RWPE2 (cell line): ENCODE results near the gene FLYWCH2.

ENCODE experiments used
- ATAC-seq: fragments of 200-7000 bp; cut with Tn5 transposase; 3 replicates; pipeline ENCODE4 v1.9.1; 2021; ENCODE audit warnings: low read depth
- DNase-seq: peaks from one replicate; pipeline ENCODE4 v3.0.0-alpha.2; 2020; ENCODE audit warnings: low spot score
- H3K27ac ChIP-seq: fragments of 450-650 bp; 2 replicates; pipeline ENCODE4 v1.5.1; 2017; ENCODE audit warnings: mild to moderate bottlenecking; ENCODE audit not compliant: poor library complexity, severe bottlenecking
- H3K27me3 ChIP-seq: fragments of 250-450 bp; sonication (Bioruptor Pico); 2 replicates; pipeline ENCODE4 v1.5.1; 2021; ENCODE audit warnings: mild to moderate bottlenecking, moderate library complexity; ENCODE audit not compliant: insufficient read depth, poor library complexity, severe bottlenecking
- H3K36me3 ChIP-seq: fragments of 250-450 bp; sonication (Bioruptor Pico); 2 replicates; pipeline ENCODE4 v1.5.1; 2020; ENCODE audit warnings: low read depth, mild to moderate bottlenecking, moderate library complexity
- H3K4me1 ChIP-seq: fragments of 250-450 bp; sonication (Bioruptor Pico); 2 replicates; pipeline ENCODE4 v1.5.1; 2021; ENCODE audit warnings: mild to moderate bottlenecking, moderate library complexity; ENCODE audit not compliant: insufficient read depth, poor library complexity, severe bottlenecking
- H3K4me3 ChIP-seq: fragments of 250-450 bp; sonication (Bioruptor Pico); 2 replicates; pipeline ENCODE4 v1.5.1; 2021; ENCODE audit warnings: mild to moderate bottlenecking, moderate library complexity; ENCODE audit not compliant: severe bottlenecking
- H3K9me3 ChIP-seq: fragments of 250-450 bp; sonication (Bioruptor Pico); 2 replicates; pipeline ENCODE4 v1.5.1; 2021; ENCODE audit warnings: mild to moderate bottlenecking, moderate library complexity; ENCODE audit not compliant: severe bottlenecking
- CTCF ChIP-seq: fragments of 450-650 bp; IDR thresholded peaks from one replicate; pipeline ENCODE4 v1.5.1; 2017; ENCODE audit warnings: mild to moderate bottlenecking, moderate library complexity; ENCODE audit not compliant: poor library complexity, severe bottlenecking

Gene FLYWCH2

GRCh38 chr16:2882650-2883457 is at the start of gene FLYWCH2:
Gene FLYWCH2, plus strand, starts transcription at chr16:2883215. Its CDS starts 13,235 bp downstream, at chr16:2896450.
- peak within 1 kb of the TSS; percentile 69 for H3K4me3 ChIP-seq

GRCh38 chr16:2833776-2834175 is 49.2 kb upstream of the FLYWCH2 start:
- Histone ChIP-seq H3K4me1 (peaks cover 26% of the 10 kb centered on the region), H3K27ac (no peak overlapping the region), H3K27me3 (no peaks in the 10 kb centered on the region), H3K4me3 (no peak overlapping the region), H3K9me3 (no peaks in the 10 kb centered on the region), H3K36me3 (no peaks in the 10 kb centered on the region)
- no peak for DNase-seq
- TF ChIP-seq CTCF: no peak
- no peak for ATAC-seq

More at GRCh38 chr16:2882650-2883457, at the start of gene FLYWCH2:
- Histone ChIP-seq H3K27ac (peak within 1 kb of the TSS; percentile 38), H3K36me3 (no peaks in the 10 kb centered on the region; the same call in 1 of the 2 replicates), H3K4me1 (no peaks in the 10 kb centered on the region), H3K9me3 (no peaks in the 10 kb centered on the region), H3K27me3 (no peaks in the 10 kb centered on the region)
- TF ChIP-seq CTCF: no peak
- ATAC-seq: peak; percentile 97
- DNase-seq: peak; percentile 98

GRCh38 chr16:2834968-2835367 is 48.0 kb upstream of the FLYWCH2 start:
- Histone ChIP-seq H3K9me3 (no peaks in the 10 kb centered on the region), H3K27ac (peak overlapping the region; percentile 95), H3K27me3 (no peaks in the 10 kb centered on the region), H3K4me3 (no peak overlapping the region), H3K4me1 (peaks cover 23% of the 10 kb centered on the region), H3K36me3 (no peaks in the 10 kb centered on the region)
- DNase-seq: no peak
- ATAC-seq: no peak
- no peak for TF ChIP-seq CTCF

GRCh38 chr16:2835638-2836493 is 47.1 kb upstream of the FLYWCH2 start:
- Histone ChIP-seq H3K4me1 (peaks cover 18% of the 10 kb centered on the region), H3K27me3 (no peaks in the 10 kb centered on the region), H3K27ac (peak overlapping the region; percentile 95), H3K9me3 (no peaks in the 10 kb centered on the region), H3K36me3 (no peaks in the 10 kb centered on the region), H3K4me3 (no peak overlapping the region)
- DNase-seq (peak; percentile 96), ATAC-seq (peak; percentile 89)
- no peak for TF ChIP-seq CTCF
